Measurements from ENCODE around the gene FBLL1. TPM values are rescaled to one million over a fixed set of nuclear protein-coding genes. Genes with fewer than 3 reads are reported as not detected.

The FBLL1 gene
- total and polyA plus RNA-seq, 10 of the 15 experiments (the other 5 are each of a cell fraction or from before 2014, with no cell fraction given): 0.04 to 0.23 (median 0.15) TPM; not detected in 7

DNA sequence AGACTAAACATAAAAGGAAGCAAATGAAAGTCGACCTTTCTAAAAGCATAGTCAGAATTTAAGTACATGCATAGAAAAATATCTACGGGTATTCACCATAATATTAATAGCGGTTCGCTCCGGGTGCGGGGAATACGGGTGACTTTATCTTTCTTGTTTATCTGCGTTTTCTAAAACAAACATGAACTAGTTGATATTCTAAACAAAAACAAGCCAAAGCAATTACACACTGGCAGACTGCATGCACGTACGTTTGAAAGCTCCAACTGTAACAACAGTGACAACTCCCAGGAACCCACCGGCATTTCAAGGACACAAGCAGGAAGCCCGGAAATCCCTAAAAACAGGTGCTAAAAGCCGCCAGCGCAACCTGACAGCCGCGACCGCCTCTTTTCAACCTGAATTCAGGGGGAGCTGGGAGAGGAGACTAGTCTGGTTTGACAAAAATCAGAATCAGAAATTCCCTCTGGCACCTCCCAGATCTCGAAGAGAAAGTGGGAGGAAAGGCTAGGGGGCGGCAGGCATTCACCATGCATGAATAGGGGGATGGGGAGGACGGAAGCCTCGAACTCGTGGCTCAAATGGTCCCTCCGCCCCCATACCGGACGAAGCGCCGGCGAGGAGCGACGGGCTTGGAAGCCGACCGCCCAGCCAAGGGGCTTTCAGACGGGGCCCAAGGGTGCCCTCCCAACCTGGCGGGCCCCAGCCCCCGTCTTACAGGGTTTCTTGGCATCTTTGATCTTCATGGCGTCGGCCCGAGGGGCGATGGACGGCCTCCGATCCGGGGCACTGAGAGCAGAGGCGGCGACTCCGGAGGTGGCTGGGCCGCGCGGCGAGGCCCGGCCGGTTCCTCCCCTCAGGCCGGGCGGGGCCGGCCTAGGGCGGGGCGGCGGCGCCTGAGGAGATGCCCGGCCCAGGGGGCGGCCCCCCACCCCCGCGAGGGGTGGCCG lies 49.7 kb downstream of the FBLL1 start, which contains the start of gene PANK3 (continued):
- TF ChIP-seq, protein P1, sequence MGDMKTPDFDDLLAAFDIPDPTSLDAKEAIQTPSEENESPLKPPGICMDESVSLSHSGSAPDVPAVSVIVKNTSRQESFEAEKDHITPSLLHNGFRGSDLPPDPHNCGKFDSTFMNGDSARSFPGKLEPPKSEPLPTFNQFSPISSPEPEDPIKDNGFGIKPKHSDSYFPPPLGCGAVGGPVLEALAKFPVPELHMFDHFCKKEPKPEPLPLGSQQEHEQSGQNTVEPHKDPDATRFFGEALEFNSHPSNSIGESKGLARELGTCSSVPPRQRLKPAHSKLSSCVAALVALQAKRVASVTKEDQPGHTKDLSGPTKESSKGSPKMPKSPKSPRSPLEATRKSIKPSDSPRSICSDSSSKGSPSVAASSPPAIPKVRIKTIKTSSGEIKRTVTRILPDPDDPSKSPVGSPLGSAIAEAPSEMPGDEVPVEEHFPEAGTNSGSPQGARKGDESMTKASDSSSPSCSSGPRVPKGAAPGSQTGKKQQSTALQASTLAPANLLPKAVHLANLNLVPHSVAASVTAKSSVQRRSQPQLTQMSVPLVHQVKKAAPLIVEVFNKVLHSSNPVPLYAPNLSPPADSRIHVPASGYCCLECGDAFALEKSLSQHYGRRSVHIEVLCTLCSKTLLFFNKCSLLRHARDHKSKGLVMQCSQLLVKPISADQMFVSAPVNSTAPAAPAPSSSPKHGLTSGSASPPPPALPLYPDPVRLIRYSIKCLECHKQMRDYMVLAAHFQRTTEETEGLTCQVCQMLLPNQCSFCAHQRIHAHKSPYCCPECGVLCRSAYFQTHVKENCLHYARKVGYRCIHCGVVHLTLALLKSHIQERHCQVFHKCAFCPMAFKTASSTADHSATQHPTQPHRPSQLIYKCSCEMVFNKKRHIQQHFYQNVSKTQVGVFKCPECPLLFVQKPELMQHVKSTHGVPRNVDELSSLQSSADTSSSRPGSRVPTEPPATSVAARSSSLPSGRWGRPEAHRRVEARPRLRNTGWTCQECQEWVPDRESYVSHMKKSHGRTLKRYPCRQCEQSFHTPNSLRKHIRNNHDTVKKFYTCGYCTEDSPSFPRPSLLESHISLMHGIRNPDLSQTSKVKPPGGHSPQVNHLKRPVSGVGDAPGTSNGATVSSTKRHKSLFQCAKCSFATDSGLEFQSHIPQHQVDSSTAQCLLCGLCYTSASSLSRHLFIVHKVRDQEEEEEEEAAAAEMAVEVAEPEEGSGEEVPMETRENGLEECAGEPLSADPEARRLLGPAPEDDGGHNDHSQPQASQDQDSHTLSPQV (IDR thresholded peaks at IDR 0.05): peak; percentile 73; the same call in 1 of the 2 replicates
- TF ChIP-seq NFIC (IDR thresholded peaks at IDR 0.05; ENCODE audit: low read depth, low read length) (0 out of 2 replicates have a peak, but pooled peaks have one; percentile 14), GATAD2B (conservative IDR thresholded peaks at IDR 0.05; ENCODE audit: low read depth) (peak; percentile 98; the same call in 1 of the 2 replicates), CBX5 (IDR thresholded peaks at IDR 0.05; ENCODE audit: low read depth) (no peak), JUND (IDR thresholded peaks at IDR 0.05; ENCODE audit: low read depth, low read length) (0 out of 2 replicates have a peak, but pooled peaks have one; percentile 3), POU2F2 (IDR thresholded peaks at IDR 0.05; ENCODE audit: borderline replicate concordance, low read depth, low read length) (0 out of 3 replicates have a peak, but pooled peaks have one; percentile 52), EP300 (IDR thresholded peaks at IDR 0.05; ENCODE audit: borderline replicate concordance in 1 of 2, control insufficient read depth in 1 of 2, low read depth in 2 of 2, low read length in 2 of 2) (no peak), IRF4 (IDR thresholded peaks at IDR 0.05; ENCODE audit: low read depth, low read length) (no peak), CHD1 (IDR thresholded peaks at IDR 0.05; ENCODE audit: low read depth, low read length) (0 out of 2 replicates have a peak, but pooled peaks have one; percentile 22), PAX5 (IDR thresholded peaks at IDR 0.05; ENCODE audit: borderline replicate concordance, low read depth, low read length) (no peak), ETV6 (conservative IDR thresholded peaks at IDR 0.05 in 1 of 2, IDR thresholded peaks at IDR 0.05 in 1 of 2; ENCODE audit: borderline replicate concordance in 1 of 2, low read depth in 1 of 2) (no peak), CREM (IDR thresholded peaks at IDR 0.05; ENCODE audit: low read depth) (no peak)
- TF ChIP-seq, protein P2, sequence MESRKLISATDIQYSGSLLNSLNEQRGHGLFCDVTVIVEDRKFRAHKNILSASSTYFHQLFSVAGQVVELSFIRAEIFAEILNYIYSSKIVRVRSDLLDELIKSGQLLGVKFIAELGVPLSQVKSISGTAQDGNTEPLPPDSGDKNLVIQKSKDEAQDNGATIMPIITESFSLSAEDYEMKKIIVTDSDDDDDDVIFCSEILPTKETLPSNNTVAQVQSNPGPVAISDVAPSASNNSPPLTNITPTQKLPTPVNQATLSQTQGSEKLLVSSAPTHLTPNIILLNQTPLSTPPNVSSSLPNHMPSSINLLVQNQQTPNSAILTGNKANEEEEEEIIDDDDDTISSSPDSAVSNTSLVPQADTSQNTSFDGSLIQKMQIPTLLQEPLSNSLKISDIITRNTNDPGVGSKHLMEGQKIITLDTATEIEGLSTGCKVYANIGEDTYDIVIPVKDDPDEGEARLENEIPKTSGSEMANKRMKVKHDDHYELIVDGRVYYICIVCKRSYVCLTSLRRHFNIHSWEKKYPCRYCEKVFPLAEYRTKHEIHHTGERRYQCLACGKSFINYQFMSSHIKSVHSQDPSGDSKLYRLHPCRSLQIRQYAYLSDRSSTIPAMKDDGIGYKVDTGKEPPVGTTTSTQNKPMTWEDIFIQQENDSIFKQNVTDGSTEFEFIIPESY (IDR thresholded peaks at IDR 0.05): no peak
- TF ChIP-seq, protein P3, sequence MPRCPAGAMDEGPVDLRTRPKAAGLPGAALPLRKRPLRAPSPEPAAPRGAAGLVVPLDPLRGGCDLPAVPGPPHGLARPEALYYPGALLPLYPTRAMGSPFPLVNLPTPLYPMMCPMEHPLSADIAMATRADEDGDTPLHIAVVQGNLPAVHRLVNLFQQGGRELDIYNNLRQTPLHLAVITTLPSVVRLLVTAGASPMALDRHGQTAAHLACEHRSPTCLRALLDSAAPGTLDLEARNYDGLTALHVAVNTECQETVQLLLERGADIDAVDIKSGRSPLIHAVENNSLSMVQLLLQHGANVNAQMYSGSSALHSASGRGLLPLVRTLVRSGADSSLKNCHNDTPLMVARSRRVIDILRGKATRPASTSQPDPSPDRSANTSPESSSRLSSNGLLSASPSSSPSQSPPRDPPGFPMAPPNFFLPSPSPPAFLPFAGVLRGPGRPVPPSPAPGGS (IDR thresholded peaks at IDR 0.05; ENCODE audit: borderline replicate concordance, insufficient read depth, low read depth, low read length, poor library complexity, severe bottlenecking): no peak
- TF ChIP-seq, protein P4, sequence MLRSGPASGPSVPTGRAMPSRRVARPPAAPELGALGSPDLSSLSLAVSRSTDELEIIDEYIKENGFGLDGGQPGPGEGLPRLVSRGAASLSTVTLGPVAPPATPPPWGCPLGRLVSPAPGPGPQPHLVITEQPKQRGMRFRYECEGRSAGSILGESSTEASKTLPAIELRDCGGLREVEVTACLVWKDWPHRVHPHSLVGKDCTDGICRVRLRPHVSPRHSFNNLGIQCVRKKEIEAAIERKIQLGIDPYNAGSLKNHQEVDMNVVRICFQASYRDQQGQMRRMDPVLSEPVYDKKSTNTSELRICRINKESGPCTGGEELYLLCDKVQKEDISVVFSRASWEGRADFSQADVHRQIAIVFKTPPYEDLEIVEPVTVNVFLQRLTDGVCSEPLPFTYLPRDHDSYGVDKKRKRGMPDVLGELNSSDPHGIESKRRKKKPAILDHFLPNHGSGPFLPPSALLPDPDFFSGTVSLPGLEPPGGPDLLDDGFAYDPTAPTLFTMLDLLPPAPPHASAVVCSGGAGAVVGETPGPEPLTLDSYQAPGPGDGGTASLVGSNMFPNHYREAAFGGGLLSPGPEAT (IDR thresholded peaks at IDR 0.05; ENCODE audit: low read depth): peak; percentile 57
